Skeletal muscle tissue (tissue), 4 donors: ENCODE results near the gene IRGC. TPM values are rescaled to one million over a fixed set of nuclear protein-coding genes. Genes with fewer than 3 reads are reported as not detected.

Source experiments
- H3K27ac ChIP-seq: one replicate; pipeline ENCODE4 v1.7.0; 2013; ENCODE audit warnings: mild to moderate bottlenecking, low read depth, low read length, inconsistent platforms
- H3K27me3 ChIP-seq, 3 donors: one replicate each; pipeline ENCODE4 v1.7.0; 2013; ENCODE audit warnings: low read length in 3 of 3; ENCODE audit not compliant: control insufficient read depth in 3 of 3, insufficient read depth in 3 of 3
- H3K36me3 ChIP-seq, 3 donors: one replicate each; pipeline ENCODE4 v1.7.0; 2013; ENCODE audit warnings: low read length in 3 of 3; ENCODE audit not compliant: control insufficient read depth in 3 of 3, insufficient read depth in 3 of 3
- H3K4me1 ChIP-seq, 3 donors: one replicate each; pipeline ENCODE4 v1.7.0; 2013; ENCODE audit warnings: low read length in 3 of 3, mild to moderate bottlenecking in 3 of 3; ENCODE audit not compliant: control insufficient read depth in 3 of 3, insufficient read depth in 3 of 3
- H3K4me3 ChIP-seq, 3 donors: one replicate each; pipeline ENCODE4 v1.7.0; 2013; ENCODE audit warnings: low read length in 3 of 3
- H3K9ac ChIP-seq, 3 donors: one replicate each; pipeline ENCODE4 v1.7.0; 2013; ENCODE audit warnings: low read length in 3 of 3, mild to moderate bottlenecking in 3 of 3, moderate library complexity in 2 of 3, low read depth in 1 of 3
- H3K9me3 ChIP-seq, 3 donors: one replicate each; pipeline ENCODE4 v1.7.0; 2013; ENCODE audit warnings: low read length in 3 of 3; ENCODE audit not compliant: control insufficient read depth in 3 of 3
- total RNA-seq: library from RNA; depleted of rRNA; stranded (reverse); fragments of >200 nt; gene quantifications from one replicate; pipeline ENCODE4 v1.2.3, GENCODE V29; 2014
- donor health status: Osteomylitis.

The IRGC gene
- total RNA-seq, 1 donor from 2014 or later = not detected

DNA sequence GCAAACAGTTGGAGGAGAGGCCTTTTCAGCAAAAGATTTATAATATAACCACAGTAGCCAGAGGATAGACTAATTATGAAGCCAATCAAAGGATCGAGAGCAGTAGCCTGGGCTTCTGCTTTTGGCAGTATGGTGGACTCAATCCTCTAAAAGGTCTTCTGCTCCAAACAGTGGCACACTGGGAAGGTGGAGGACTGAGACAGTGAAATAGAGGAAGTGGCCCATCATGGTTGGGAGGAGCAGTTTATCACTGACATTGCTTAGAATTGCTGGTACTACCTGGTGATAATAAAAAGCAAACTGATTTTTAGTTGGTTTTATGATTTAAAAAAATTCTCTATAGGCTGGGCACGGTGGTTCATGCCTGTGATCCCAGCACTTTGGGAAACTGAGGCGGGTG lies 25.0 kb upstream of the IRGC start:
- Histone ChIP-seq H3K4me1 (no peaks in the 10 kb centered on the region), H3K9me3 (peaks cover 7 to 20% (median 11%) of the 10 kb centered on the region in 3 donors), H3K27me3 (peaks cover 0 to 3% (median 0%) of the 10 kb centered on the region in 3 donors)

DNA sequence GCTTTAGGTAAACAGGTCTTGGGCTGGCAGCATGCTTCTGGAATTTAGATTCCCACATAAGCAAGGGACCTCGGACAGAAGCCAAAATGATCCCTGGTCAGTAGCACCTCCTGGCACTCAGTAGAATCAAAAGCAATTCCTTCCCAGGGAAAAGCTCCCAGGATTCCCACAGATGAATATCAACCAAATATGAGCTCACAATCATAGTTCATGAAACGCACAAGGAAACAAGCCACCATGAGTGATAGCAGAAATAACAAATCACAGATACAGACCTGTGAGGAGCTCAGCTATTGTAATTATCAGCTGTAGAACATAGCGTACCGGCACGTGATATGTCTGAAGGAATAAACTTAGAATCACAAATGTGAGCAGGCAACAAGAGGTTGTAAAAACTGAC lies 24.1 kb upstream of the IRGC start:
- Histone ChIP-seq H3K36me3 (no peaks in the 10 kb centered on the region), H3K4me1 (no peaks in the 10 kb centered on the region), H3K9me3 (peaks cover 7 to 24% (median 11%) of the 10 kb centered on the region in 3 donors), H3K27me3 (peaks cover 0 to 2% (median 0%) of the 10 kb centered on the region in 3 donors), H3K4me3 (peak overlapping the region in 1 of 3 donors; percentile 35), H3K27ac (no peak overlapping the region), H3K9ac (no peak overlapping the region)

More for the DNA sequence above, 25.0 kb upstream of the IRGC start:
- Histone ChIP-seq H3K4me3 (no peak overlapping the region), H3K9ac (no peak overlapping the region), H3K27ac (no peak overlapping the region), H3K36me3 (no peaks in the 10 kb centered on the region)

DNA sequence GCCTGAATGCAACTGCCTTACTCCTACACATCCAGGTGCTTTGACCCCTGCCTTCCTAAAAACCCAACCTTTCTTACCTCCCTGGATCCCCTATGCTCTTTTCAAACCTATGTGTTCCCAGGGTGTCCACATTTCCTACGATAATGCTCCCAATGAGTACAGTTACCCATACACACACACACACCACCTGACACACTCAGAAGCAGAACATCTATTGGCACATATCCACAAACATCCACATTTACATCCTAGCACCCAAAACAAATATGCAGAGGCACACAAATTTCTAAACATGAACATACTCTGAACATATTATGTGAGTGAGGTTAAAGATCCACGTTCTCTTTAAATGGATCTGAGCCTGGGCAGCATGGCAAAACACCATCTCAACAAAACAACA lies 23.5 kb upstream of the IRGC start:
- H3K4me3 ChIP-seq = no peak overlapping the region
- H3K36me3 ChIP-seq = no peaks in the 10 kb centered on the region
- no peak overlapping the region for H3K9ac ChIP-seq
- H3K27me3 ChIP-seq = peaks cover 0 to under 1% (median 0%) of the 10 kb centered on the region in 3 donors
- no peaks in the 10 kb centered on the region for H3K4me1 ChIP-seq
- no peak overlapping the region for H3K27ac ChIP-seq
- peaks cover 9 to 24% (median 11%) of the 10 kb centered on the region in 3 donors for H3K9me3 ChIP-seq

DNA sequence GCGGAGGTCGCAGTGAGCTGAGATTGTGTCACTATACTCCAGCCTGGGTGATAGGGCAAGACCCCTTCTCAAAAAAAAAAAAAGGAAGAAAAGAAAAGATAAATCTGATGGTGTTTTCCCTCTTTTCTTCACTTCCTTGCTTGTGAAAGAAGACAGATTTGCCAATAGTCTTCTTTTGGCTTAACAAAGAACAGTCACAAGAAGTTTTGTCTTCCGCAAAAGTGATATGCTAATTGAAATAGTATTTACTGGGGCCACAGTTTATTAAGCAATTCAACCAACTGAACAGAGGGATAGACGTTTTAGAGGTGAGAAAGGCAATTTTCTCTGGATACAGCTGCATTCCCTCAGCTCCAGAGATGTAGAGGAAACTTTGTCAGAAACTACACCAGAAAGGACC lies 23.0 kb upstream of the IRGC start:
- no peak overlapping the region for H3K9ac ChIP-seq
- H3K27ac ChIP-seq = no peak overlapping the region
- peaks cover 0 to 5% (median 4%) of the 10 kb centered on the region in 3 donors for H3K27me3 ChIP-seq

DNA sequence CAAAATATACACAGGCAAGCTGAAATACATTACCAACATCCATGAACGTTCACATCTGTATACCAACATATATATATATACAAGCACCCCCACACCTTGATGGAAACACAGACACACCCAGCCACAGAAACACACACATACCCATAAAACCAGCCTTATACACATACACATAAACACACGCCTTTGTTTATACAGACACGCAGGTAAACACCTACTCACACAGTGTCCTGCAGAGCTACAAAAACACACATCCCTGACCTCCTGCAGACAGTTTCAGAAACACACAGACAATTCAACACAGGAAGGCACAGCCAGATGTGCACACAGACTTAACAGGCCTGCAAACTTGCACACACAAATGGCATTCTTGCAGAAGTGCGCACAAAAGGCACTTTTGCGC lies 21.3 kb upstream of the IRGC start:
- peaks cover 4 to 8% (median 7%) of the 10 kb centered on the region in 3 donors for H3K27me3 ChIP-seq
- H3K9ac ChIP-seq = no peak overlapping the region
- peaks cover 0 to 4% (median 4%) of the 10 kb centered on the region in 3 donors for H3K4me1 ChIP-seq
- H3K4me3 ChIP-seq = no peak overlapping the region
- peaks cover 9 to 24% (median 11%) of the 10 kb centered on the region in 3 donors for H3K9me3 ChIP-seq
- no peaks in the 10 kb centered on the region for H3K36me3 ChIP-seq
- no peak overlapping the region for H3K27ac ChIP-seq

More for the DNA sequence above, 23.0 kb upstream of the IRGC start:
- Histone ChIP-seq H3K9me3 (peaks cover 9 to 24% (median 11%) of the 10 kb centered on the region in 3 donors), H3K4me1 (no peaks in the 10 kb centered on the region), H3K36me3 (no peaks in the 10 kb centered on the region), H3K4me3 (no peak overlapping the region)

DNA sequence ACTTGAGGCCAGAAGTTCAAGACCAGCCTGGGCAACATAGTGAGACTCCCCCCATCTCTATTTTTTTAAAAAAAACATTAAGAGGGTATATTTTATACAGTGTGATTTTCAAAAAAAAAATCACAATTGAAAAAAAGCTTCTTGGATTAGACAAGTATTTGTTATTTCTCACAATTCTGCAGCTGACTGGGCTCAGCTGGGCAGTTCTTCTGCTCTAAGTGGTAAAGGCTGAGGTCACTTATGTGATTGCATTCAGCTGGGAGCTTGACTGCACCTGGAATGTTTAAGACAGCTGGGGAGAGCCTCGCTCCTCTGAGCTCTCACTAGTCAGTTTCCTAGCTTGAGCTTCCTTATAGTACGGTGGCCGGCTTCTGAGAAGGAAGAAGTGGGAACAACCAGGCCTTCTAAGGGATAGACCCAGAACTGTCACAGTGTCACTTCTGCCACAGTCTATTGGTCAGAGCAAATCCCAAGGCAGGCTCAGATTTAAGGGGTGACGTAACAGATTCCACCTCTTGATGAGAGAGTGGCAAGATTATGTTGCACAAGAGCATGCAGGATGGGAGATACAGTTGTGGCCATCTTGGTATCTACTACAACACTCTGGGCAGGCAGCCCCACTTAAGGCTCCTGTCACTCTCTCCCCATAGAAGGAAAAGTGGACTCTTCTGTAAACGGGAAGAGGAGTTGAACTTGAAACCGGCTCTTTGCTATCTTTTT lies 19.7 kb upstream of the IRGC start:
- H3K27me3 ChIP-seq = peaks cover 9 to 15% (median 12%) of the 10 kb centered on the region in 3 donors
- H3K9ac ChIP-seq = no peak overlapping the region
- no peak overlapping the region for H3K27ac ChIP-seq
- peaks cover 8 to 15% (median 9%) of the 10 kb centered on the region in 3 donors for H3K9me3 ChIP-seq
- H3K36me3 ChIP-seq = no peaks in the 10 kb centered on the region
- peaks cover 7 to 8% (median 8%) of the 10 kb centered on the region in 3 donors for H3K4me1 ChIP-seq
- no peak overlapping the region for H3K4me3 ChIP-seq

GRCh38 chr19:43697295-43697694 lies 18.6 kb upstream of the IRGC start:
- H3K9ac ChIP-seq = no peak overlapping the region
- no peak overlapping the region for H3K4me3 ChIP-seq
- peaks cover 7 to 8% (median 8%) of the 10 kb centered on the region in 3 donors for H3K4me1 ChIP-seq
- H3K27ac ChIP-seq = no peak overlapping the region
- H3K9me3 ChIP-seq = peaks cover 5 to 9% (median 6%) of the 10 kb centered on the region in 3 donors
- no peaks in the 10 kb centered on the region for H3K36me3 ChIP-seq
- peaks cover 9 to 18% (median 12%) of the 10 kb centered on the region in 3 donors for H3K27me3 ChIP-seq

DNA sequence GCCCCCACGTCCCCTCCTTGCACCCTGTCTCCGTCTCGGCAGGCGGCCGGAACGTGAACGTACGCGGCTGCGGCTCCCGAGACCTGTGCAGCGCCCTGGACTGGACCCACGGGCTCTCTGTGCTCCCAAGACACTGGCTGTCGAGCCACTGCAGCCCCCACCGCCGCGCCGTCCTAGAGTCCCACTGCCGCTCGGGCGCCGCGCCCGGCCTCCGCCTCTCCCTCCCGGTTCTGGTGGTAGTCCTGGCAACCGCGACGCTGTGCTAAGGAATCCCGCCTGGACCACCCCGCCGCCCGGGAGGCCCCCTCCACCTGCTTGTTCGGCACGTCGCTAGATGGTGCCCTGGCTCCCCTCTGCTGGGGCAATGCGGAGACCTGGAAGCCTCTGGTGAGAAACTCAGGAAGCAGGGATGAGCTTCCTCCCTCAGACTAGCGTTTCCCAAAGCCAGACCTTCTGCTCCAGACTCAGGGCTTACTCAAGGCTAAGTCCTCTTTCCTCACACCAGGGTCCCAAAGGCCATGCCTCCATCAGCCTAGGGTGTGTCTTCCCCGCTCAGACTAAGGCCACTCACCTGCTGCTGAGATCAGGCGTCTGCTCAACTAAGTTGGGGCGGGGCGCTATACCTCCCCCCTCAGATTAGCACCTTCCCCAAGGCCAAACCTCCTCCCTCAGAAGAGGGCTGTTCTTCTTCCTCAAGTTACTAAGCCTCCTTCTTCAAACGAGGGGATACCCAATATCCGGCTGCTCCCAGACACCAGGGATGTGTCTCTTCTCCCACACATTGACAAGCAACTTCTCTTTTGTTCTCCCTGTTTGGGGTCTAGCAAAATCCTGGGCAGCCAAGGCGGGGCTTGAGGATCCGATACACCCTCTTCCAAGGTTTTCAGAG lies 16.1 kb upstream of the IRGC start:
- H3K4me3 ChIP-seq = peak overlapping the region in 1 of 3 donors; percentile 45
- H3K27me3 ChIP-seq = peaks cover 9 to 18% (median 12%) of the 10 kb centered on the region in 3 donors
- no peaks in the 10 kb centered on the region for H3K36me3 ChIP-seq
- H3K9me3 ChIP-seq = peaks cover 3 to 5% (median 5%) of the 10 kb centered on the region in 3 donors
- peaks cover 7 to 8% (median 8%) of the 10 kb centered on the region in 3 donors for H3K4me1 ChIP-seq
- peak overlapping the region; percentile 80 for H3K27ac ChIP-seq
- H3K9ac ChIP-seq = no peak overlapping the region

- peak overlapping the region in 1 of 3 donors; percentile 30 for H3K9ac ChIP-seq
- peaks cover 9 to 18% (median 12%) of the 10 kb centered on the region in 3 donors for H3K27me3 ChIP-seq
- no peaks in the 10 kb centered on the region for H3K36me3 ChIP-seq
- peaks cover 7 to 8% (median 8%) of the 10 kb centered on the region in 3 donors for H3K4me1 ChIP-seq
- peak overlapping the region; percentile 80 for H3K27ac ChIP-seq
- peak overlapping the region in 2 of 3 donors; percentile 13 to 49 for H3K4me3 ChIP-seq
- peaks cover 0 to 3% (median 2%) of the 10 kb centered on the region in 3 donors for H3K9me3 ChIP-seq
These were observed 15.4 kb upstream of the IRGC start for GRCh38 chr19:43700395-43701000.
